Activated CD4-positive, alpha-beta T cell treated with anti-CD3 and anti-CD28 coated beads, Interleukin-2, amount 10 ng/mL, durations not matched to agents 7 days and 5 days (primary cell): Measurements from ENCODE around the gene RACGAP1. TPM values are rescaled to one million over a fixed set of nuclear protein-coding genes. Genes with fewer than 3 reads are reported as not detected.

Experiments used
- CTCF ChIA-PET: fragments of 350-600 bp; sonication (Branson Sonifier 250); formaldehyde crosslinking; loops from one replicate; lab custom pipeline; 2021; ENCODE audit warnings: antibody characterized with exemption; lab: Charles Lee
- POLR2A ChIA-PET: fragments of 350-600 bp; sonication (Branson Sonifier 250); formaldehyde crosslinking; loops from one replicate; lab custom pipeline; 2021; ENCODE audit warnings: antibody characterized with exemption; lab: Charles Lee
- DNase-seq: peaks from one replicate; pipeline ENCODE4 v3.0.0-alpha.2; 2020
- H3K27ac Mint-ChIP-seq: one replicate; pipeline ENCODE4 v1.8.0; 2021; ENCODE audit warnings: mild to moderate bottlenecking, moderate library complexity, mixed read lengths
- H3K27me3 Mint-ChIP-seq: one replicate; pipeline ENCODE4 v1.8.0; 2021; ENCODE audit warnings: mixed read lengths
- H3K36me3 Mint-ChIP-seq: one replicate; pipeline ENCODE4 v1.8.0; 2021; ENCODE audit warnings: low read depth, mixed read lengths
- H3K4me1 Mint-ChIP-seq: one replicate; pipeline ENCODE4 v1.8.0; 2021; ENCODE audit warnings: mixed read lengths
- H3K4me3 Mint-ChIP-seq: one replicate; pipeline ENCODE4 v1.8.0; 2021; ENCODE audit warnings: mild to moderate bottlenecking, moderate library complexity, mixed read lengths
- H3K9me3 Mint-ChIP-seq: one replicate; pipeline ENCODE4 v1.8.0; 2021; ENCODE audit warnings: mixed read lengths
- total RNA-seq, 2 experiments: library from RNA; stranded (reverse); gene quantifications; one replicate each; pipeline ENCODE4 v1.2.3, GENCODE V29; 2021

Gene RACGAP1
- total RNA-seq, 2 experiments from 2014 or later = 177 to 183 TPM

DNA sequence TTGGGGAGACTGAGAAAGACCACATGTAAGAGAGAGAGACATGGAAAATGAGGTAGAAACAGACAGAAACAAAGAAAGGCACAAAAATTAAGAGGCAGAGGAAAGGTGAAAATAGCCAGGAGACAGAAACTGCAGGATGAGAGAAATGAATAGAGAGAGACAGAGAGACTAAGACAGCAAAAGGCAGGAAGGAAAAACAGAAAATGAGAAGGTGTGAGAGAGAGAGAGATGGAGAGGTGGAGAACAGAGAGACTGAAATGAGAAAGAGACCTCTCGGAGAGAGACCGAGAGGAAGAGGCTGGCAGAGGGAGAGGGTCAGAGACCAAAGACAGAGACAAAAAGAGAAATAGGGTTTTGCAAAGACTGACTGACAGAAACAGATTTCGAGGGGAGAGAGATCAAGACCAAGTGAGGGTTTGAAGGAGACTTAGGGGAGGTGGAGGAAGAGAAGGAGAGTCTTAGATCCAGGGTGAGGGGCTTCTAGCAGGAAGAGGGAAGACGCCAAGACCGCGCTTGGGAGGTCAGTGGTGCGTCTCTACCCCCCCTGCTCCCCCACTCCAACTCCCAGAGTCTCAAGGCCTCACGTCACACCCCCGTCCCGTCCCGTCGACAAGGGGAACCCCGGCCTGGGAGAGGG is 64.7 kb downstream of the RACGAP1 start:
- no peak for DNase-seq
- H3K4me3 Mint-ChIP-seq = no peak overlapping the region
- POLR2A ChIA-PET = no interaction called here
- peaks cover 80% of the 10 kb centered on the region for H3K27me3 Mint-ChIP-seq
- H3K36me3 Mint-ChIP-seq = peaks cover 3% of the 10 kb centered on the region
- CTCF ChIA-PET = interaction anchor here (3.6 kb wide), 1 partner anchor 14 kb away, joined by 25 read pairs; no protein-coding TSS in a partner anchor
- peaks cover 8% of the 10 kb centered on the region for H3K4me1 Mint-ChIP-seq
- no peaks in the 10 kb centered on the region for H3K9me3 Mint-ChIP-seq
- H3K27ac Mint-ChIP-seq = no peak overlapping the region

DNA sequence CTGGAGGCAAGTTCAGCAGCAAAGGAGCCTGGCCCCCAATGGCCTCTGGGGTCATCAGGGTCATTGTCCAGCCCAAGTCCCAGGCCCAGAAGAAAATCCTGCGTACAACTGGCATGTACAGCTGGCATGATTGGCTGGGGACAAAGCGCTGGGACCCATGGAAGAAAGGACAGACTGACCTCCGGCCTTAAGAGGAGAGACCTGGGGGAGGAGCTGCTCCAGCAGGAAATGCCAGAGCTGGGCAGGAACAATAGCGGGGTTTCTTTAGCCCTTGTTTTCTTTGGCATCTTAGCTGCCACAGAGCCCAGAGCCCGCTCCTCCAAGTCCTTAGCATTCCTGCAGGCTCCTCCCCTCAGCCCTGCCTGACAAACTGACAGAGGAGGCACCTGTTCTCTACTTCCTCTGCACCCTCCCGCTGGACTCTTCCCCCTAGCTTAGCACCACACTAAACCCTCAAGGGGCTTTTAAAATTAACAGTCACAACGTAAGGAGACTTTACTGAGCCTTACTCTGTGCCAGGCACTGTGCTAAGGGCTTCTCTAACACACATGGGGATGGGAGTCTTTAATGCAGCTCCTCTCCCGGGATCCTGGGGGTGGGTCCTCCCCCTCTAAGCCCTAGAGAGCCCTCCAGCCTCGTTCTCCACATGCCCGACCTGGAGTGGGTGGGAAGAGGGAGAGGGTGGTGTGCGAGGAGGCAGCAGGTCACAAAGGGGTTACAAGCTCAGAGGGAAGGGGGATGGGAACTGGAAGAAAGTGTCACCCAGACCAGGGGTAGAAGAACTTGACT is 65.4 kb downstream of the RACGAP1 start:
- H3K4me1 Mint-ChIP-seq = peaks cover 10% of the 10 kb centered on the region
- POLR2A ChIA-PET = no interaction called here

GRCh38 chr12:49957570-49957967 is 67.7 kb downstream of the RACGAP1 start:
- no peak overlapping the region for H3K4me3 Mint-ChIP-seq
- POLR2A ChIA-PET = no interaction called here
- CTCF ChIA-PET = interaction anchor here (0.7 to 3.6 kb wide), 3 partner anchors 9 to 143 kb away, joined by 3 to 26 read pairs (median 25); no protein-coding TSS in a partner anchor
- no peaks in the 10 kb centered on the region for H3K9me3 Mint-ChIP-seq
- peaks cover 10% of the 10 kb centered on the region for H3K4me1 Mint-ChIP-seq
- DNase-seq = no peak
- peaks cover 3% of the 10 kb centered on the region for H3K36me3 Mint-ChIP-seq
- H3K27ac Mint-ChIP-seq = no peak overlapping the region
- peaks cover 76% of the 10 kb centered on the region for H3K27me3 Mint-ChIP-seq

More for the DNA sequence above, 65.4 kb downstream of the RACGAP1 start:
- Mint-ChIP-seq H3K9me3 (no peaks in the 10 kb centered on the region), H3K27ac (no peak overlapping the region), H3K4me3 (no peak overlapping the region), H3K36me3 (peaks cover 3% of the 10 kb centered on the region), H3K27me3 (peaks cover 82% of the 10 kb centered on the region)
- CTCF ChIA-PET = interaction anchor here (0.6 to 3.6 kb wide), 4 partner anchors 7 to 51 kb away, joined by 4 to 26 read pairs (median 15); no protein-coding TSS in a partner anchor
- no peak for DNase-seq

DNA sequence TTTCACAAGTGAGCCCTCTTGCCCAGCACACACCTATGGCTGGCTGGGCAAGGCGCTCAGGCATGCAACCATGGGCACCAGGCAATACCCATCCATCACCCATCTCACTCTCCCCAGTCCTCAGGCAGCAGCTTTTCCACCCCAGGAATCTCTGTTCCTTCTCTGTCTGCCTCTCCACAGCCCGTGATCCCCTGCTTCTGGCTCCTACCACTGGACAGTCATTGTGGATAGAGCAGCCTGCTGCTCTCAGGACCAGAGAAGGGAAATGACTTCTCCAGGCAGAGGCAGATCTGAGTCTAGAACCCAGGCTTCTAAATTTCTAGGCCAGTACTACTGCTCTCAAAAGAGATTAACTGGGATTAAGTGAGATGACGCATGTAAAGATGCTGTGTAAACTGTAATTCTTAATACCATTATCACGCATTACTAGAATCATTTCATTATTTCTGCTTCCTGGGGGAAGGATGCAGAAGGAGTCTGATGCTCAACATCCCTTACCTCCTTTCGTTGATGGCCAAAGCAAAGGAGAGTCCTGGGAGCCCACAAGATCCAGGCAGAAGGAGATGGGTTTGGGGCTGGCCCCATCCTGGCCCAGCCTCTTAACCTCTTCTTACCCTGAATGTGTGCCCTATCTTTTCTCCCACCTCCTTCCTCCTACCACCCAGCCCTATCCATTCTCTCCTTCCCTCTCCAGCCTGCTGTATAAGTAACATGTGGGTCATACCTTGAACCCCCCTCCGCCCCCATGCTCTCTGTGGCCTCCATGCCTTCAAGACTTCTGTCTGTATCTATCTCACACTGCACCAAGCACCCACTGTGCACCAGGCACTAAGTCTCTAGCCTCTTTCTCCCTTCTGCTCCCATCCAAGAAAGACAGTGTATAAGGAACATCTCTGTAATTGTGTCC is 68.4 kb downstream of the RACGAP1 start:
- POLR2A ChIA-PET = no interaction called here
- CTCF ChIA-PET = interaction anchor here (3.3 to 3.6 kb wide), 2 partner anchors 10 kb away, joined by 25 to 26 read pairs; no protein-coding TSS in a partner anchor
- no peaks in the 10 kb centered on the region for H3K9me3 Mint-ChIP-seq
- no peak overlapping the region for H3K27ac Mint-ChIP-seq
- peaks cover 9% of the 10 kb centered on the region for H3K4me1 Mint-ChIP-seq
- H3K36me3 Mint-ChIP-seq = peaks cover 3% of the 10 kb centered on the region
- H3K4me3 Mint-ChIP-seq = no peak overlapping the region
- H3K27me3 Mint-ChIP-seq = peaks cover 72% of the 10 kb centered on the region
- no peak for DNase-seq

- Mint-ChIP-seq H3K27ac (no peak overlapping the region), H3K36me3 (peaks cover 3% of the 10 kb centered on the region), H3K4me1 (peaks cover 9% of the 10 kb centered on the region), H3K27me3 (peaks cover 73% of the 10 kb centered on the region), H3K9me3 (no peaks in the 10 kb centered on the region), H3K4me3 (no peak overlapping the region)
- no peak for DNase-seq
- CTCF ChIA-PET = interaction anchor here (2.3 to 3.7 kb wide), 2 partner anchors 10 to 11 kb away, joined by 11 to 21 read pairs; no protein-coding TSS in a partner anchor
- POLR2A ChIA-PET = no interaction called here
Measured at GRCh38 chr12:49955899-49956662, 69.2 kb downstream of the RACGAP1 start.

DNA sequence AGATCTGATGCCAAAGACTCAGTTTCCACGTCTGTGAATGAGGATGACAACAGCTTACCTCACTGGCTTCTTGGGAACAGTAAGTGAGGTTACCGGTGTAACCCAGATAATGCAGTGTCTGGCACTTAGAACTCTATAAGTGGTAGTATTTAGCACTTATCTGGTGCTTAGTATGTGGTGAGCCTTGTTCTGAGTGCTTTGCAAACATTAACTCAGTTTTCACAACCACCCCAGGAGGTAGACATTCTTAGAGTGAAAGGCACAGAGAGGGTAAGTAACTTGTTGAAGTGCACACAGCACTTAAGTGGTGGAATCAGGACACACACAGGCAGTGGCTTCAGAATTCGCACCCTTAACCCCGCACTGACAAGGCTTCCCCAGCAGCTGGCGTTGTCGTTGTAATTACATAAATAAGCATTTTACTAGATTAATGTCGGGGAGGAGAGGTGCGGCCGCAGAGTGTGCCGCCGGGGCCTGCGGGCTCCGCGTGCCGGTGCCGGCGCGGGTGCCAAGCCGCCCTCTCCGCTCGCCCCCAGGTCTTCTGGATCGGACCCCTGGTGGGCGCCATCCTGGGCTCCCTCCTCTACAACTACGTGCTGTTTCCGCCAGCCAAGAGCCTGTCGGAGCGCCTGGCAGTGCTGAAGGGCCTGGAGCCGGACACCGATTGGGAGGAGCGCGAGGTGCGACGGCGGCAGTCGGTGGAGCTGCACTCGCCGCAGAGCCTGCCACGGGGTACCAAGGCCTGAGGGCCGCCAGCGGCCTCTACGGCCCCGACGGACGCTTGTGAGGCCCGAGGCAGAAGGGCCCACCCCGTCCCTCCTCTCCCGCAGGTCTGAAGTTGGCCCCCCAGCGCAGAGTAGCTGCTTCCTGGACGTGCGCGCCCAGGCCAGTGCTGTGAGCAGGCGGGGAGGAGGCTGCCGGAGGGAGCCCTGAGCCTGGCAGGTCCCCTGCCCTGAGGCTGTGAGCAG is 70.1 kb downstream of the RACGAP1 start:
- ChIA-PET CTCF (interaction anchor here (2.3 to 3.7 kb wide), 2 partner anchors 9 to 12 kb away, joined by 11 to 21 read pairs; no protein-coding TSS in a partner anchor), POLR2A (no interaction called here)
- H3K36me3 Mint-ChIP-seq = no peaks in the 10 kb centered on the region
- no peak overlapping the region for H3K27ac Mint-ChIP-seq
- no peaks in the 10 kb centered on the region for H3K9me3 Mint-ChIP-seq
- H3K27me3 Mint-ChIP-seq = peaks cover 67% of the 10 kb centered on the region
- H3K4me1 Mint-ChIP-seq = peaks cover 4% of the 10 kb centered on the region
- DNase-seq = no peak
- no peak overlapping the region for H3K4me3 Mint-ChIP-seq

- POLR2A ChIA-PET = interaction anchor here (0.6 kb wide), 1 partner anchor 587 kb away, joined by 3 read pairs; the partner anchor contains the start of gene SPATS2
- peaks cover 60% of the 10 kb centered on the region for H3K27me3 Mint-ChIP-seq
- no peak for DNase-seq
- CTCF ChIA-PET = interaction anchor here (2.3 to 3.7 kb wide), 2 partner anchors 8 to 13 kb away, joined by 11 to 21 read pairs; no protein-coding TSS in a partner anchor
- no peak overlapping the region for H3K27ac Mint-ChIP-seq
- H3K36me3 Mint-ChIP-seq = no peaks in the 10 kb centered on the region
- no peak overlapping the region for H3K4me3 Mint-ChIP-seq
- H3K9me3 Mint-ChIP-seq = no peaks in the 10 kb centered on the region
- H3K4me1 Mint-ChIP-seq = peaks cover 4% of the 10 kb centered on the region
Measured at GRCh38 chr12:49953961-49954846, 71.1 kb downstream of the RACGAP1 start.

DNA sequence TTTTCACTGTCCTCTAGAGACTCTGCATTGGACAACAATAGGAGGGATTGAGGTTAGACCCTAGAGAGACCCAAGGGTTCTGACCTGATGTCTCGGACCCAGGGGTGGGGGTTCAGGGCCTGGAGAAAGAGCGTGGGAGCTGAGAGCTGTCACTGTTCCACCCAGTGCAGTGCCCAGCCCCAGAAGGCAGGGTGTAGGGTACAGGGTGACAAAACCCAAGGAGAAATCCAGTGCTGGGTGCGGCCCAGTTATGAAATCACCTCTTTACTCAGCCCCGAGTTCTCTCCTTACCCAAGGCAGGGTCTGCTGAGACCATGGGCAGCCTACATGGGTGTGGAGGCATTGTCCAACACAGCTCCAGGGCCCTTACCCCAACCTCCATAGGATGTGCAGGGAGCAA is 72.1 kb downstream of the RACGAP1 start:
- POLR2A ChIA-PET = no interaction called here
- DNase-seq = no peak
- no peaks in the 10 kb centered on the region for H3K9me3 Mint-ChIP-seq
- H3K4me3 Mint-ChIP-seq = no peak overlapping the region
- peaks cover 4% of the 10 kb centered on the region for H3K4me1 Mint-ChIP-seq
- no peaks in the 10 kb centered on the region for H3K36me3 Mint-ChIP-seq
- H3K27ac Mint-ChIP-seq = no peak overlapping the region
- CTCF ChIA-PET = interaction anchor here (0.6 to 3.7 kb wide), 2 partner anchors 8 to 14 kb away, joined by 3 to 21 read pairs; no protein-coding TSS in a partner anchor
- H3K27me3 Mint-ChIP-seq = peaks cover 50% of the 10 kb centered on the region

DNA sequence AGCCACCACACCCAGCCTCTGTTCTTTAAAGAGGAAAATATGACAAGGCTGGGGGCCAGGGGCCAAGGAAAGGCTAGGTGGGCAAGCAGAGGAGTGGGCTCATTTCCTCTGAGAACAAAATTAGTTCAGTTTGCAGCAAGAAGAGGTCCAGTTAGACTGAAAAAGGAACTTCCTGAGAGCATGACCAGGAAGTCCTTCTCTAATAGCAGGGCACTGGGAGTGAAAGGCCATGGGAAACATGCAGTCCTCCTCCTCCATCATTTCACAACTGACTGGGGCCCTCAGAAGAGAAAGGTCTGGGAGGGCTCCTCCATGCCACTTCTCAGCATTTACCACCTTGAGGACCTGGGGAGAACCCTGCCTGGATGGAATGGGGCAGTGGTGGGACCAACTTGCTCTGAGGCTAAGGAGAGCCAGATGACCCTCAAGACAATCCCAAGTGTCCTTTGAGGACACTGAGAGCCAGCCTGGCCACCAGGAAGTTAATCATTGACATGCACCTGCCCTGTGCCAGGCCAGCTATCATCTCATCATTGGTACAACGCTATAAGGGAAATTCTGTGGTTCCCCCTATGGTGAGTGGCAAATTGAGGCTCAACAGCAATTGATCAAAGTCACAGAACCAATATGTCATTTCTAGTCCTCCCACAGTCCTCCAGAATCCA is 72.8 kb downstream of the RACGAP1 start:
- H3K4me3 Mint-ChIP-seq = no peak overlapping the region
- no peak for DNase-seq
- no peak overlapping the region for H3K27ac Mint-ChIP-seq
- ChIA-PET POLR2A (no interaction called here), CTCF (interaction anchor here (3.7 kb wide), 1 partner anchor 15 kb away, joined by 21 read pairs; no protein-coding TSS in a partner anchor)
- H3K4me1 Mint-ChIP-seq = peaks cover 4% of the 10 kb centered on the region
- H3K27me3 Mint-ChIP-seq = peaks cover 43% of the 10 kb centered on the region
- no peaks in the 10 kb centered on the region for H3K9me3 Mint-ChIP-seq
- H3K36me3 Mint-ChIP-seq = no peaks in the 10 kb centered on the region
